ENCODE data around the gene PPP1R9B. TPM values are rescaled to one million over a fixed set of nuclear protein-coding genes. Genes with fewer than 3 reads are reported as not detected.

PPP1R9B gene
- total RNA-seq, 1 donor from 2014 or later: 63.5 TPM

DNA sequence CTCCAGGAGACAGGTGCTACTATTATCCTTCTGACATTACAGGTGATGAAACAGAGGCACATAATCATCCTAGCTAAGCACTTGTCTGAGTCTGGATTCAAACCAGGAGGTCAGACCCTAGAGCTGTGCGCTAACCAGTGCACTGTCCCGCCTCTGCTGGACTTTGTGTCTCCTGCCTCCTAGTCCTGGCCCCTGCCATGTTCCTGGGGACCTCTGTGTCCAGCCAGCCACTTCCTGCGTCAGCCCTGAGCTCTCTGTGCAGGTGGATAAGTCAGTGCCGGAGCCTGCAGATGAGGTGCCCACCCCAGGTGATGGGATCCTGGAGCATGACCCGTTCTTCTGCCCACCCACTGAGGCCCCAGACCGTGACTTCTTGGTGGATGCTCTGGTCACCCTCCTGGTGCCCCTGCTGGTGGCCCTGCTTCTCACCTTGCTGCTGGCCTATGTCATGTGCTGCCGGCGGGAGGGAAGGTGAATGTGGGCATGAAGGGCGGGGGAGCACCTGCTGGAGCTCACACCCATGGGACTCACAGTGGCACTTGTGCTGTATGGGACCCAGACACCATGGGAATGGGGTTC lies 19.5 kb upstream of the PPP1R9B start:
- H3K27me3 ChIP-seq: no peaks in the 10 kb centered on the region
- intact Hi-C loops (cut with DNase I): loop anchor here (1.0 to 2.0 kb wide), 3 partner anchors 28 to 127 kb away; no protein-coding TSS in a partner anchor

DNA sequence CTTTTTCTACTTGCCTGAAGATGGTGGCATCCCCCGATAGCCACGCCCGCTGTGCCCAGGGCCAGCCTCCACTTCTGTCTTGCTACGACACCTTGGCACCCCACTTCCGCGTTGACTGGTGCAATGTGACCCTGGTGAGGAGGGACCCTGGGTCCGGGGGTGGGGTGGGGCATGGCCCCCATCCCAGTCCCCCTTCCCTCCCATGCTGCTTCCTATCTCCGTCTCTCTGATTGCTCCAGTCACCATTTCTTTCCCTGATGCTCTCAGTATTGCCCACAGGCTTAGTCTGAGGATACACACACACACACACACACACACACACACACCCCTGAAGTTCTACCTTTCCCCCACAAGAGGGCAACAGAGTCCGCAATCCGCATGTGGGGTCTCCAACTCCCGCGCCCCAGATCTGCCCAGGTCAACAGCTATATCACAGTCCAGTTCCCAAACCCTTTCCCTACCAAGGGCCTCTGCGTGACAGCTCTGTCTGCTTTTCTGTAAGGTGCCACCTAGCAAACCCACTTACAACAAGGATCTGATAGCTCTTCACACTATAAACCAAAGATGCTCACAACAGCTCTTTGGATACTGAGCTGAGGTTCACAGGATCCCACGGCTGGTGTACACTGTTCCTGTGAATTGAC lies 18.8 kb upstream of the PPP1R9B start:
- Histone ChIP-seq H3K36me3 (peaks cover 13 to 19% of the 10 kb centered on the region in 2 donors), H3K27me3 (no peaks in the 10 kb centered on the region), H3K4me3 (peak overlapping the region in 1 of 2 donors; percentile 31), H3K9me3 (no peaks in the 10 kb centered on the region), H3K27ac (peak overlapping the region; percentile 97 to 99), H3K4me1 (peaks cover 21 to 43% of the 10 kb centered on the region in 2 donors)
- intact Hi-C loops (cut with DNase I): loop anchor here (1.0 to 2.0 kb wide), 3 partner anchors 29 to 128 kb away; no protein-coding TSS in a partner anchor
- DNase-seq (ENCODE audit: low spot score in 2 of 2): no peak
- TF ChIP-seq, protein P1, sequence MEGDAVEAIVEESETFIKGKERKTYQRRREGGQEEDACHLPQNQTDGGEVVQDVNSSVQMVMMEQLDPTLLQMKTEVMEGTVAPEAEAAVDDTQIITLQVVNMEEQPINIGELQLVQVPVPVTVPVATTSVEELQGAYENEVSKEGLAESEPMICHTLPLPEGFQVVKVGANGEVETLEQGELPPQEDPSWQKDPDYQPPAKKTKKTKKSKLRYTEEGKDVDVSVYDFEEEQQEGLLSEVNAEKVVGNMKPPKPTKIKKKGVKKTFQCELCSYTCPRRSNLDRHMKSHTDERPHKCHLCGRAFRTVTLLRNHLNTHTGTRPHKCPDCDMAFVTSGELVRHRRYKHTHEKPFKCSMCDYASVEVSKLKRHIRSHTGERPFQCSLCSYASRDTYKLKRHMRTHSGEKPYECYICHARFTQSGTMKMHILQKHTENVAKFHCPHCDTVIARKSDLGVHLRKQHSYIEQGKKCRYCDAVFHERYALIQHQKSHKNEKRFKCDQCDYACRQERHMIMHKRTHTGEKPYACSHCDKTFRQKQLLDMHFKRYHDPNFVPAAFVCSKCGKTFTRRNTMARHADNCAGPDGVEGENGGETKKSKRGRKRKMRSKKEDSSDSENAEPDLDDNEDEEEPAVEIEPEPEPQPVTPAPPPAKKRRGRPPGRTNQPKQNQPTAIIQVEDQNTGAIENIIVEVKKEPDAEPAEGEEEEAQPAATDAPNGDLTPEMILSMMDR (IDR thresholded peaks at IDR 0.05): peak; percentile 72 to 94 (median 75)

More for the DNA sequence above, 19.5 kb upstream of the PPP1R9B start:
- H3K27ac ChIP-seq: peak overlapping the region; percentile 97 to 99
- H3K36me3 ChIP-seq: peaks cover 13 to 19% of the 10 kb centered on the region in 2 donors
- TF ChIP-seq, protein P1 (IDR thresholded peaks at IDR 0.05): no peak
- H3K4me3 ChIP-seq: no peak overlapping the region
- peaks cover 18 to 43% of the 10 kb centered on the region in 2 donors for H3K4me1 ChIP-seq
- no peak for DNase-seq (ENCODE audit: low spot score in 2 of 2)
- no peaks in the 10 kb centered on the region for H3K9me3 ChIP-seq

DNA sequence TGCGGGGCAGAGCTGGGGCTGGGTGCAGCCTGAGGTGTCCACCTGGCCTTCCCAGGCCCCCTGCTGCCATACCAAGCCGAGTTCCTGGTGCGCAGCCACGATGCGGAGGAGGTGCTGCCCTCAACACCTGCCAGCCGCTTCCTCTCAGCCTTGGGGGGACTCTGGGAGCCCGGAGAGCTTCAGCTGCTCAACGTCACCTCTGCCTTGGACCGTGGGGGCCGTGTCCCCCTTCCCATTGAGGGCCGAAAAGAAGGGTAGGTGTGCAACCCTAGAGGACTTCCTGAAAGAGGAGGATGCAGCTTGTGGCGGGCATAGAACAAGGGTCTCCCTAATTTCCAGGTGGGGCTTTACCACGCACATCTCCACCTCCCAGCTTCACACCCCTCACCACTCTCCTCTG lies 17.8 kb upstream of the PPP1R9B start:
- no peak for DNase-seq (ENCODE audit: low spot score in 2 of 2)
- intact Hi-C loops (cut with DNase I): loop anchor here (2.0 kb wide), 1 partner anchor 128 kb away; no protein-coding TSS in a partner anchor

DNA sequence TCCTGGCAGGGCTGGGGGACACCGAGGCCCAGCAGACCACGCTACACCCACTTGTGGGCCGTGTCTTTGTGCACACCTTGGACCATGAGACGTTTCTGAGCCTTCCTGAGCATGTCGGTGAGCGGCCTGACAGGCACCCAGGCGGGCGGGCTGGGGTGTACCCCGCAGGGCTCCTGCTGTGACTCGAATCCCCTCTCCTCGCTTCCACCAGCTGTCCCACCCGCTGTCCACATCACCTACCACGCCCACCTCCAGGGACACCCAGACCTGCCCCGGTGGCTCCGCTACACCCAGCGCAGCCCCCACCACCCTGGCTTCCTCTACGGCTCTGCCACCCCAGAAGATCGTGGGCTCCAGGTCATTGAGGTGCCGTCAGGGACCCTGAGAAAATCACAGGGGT lies 16.9 kb upstream of the PPP1R9B start:
- Histone ChIP-seq H3K36me3 (peaks cover 13 to 19% of the 10 kb centered on the region in 2 donors), H3K9me3 (no peaks in the 10 kb centered on the region), H3K27ac (peak overlapping the region; percentile 97 to 99), H3K4me3 (peak overlapping the region in 1 of 2 donors; percentile 73), H3K4me1 (peaks cover 19 to 34% of the 10 kb centered on the region in 2 donors), H3K27me3 (no peaks in the 10 kb centered on the region)
- TF ChIP-seq, protein P1 (IDR thresholded peaks at IDR 0.05): no peak
- intact Hi-C loops (cut with DNase I): no loop called here
- no peak for DNase-seq (ENCODE audit: low spot score in 2 of 2)

More for the DNA sequence above, 17.8 kb upstream of the PPP1R9B start:
- H3K4me1 ChIP-seq: peaks cover 22 to 39% of the 10 kb centered on the region in 2 donors
- TF ChIP-seq, protein P1 (IDR thresholded peaks at IDR 0.05): no peak
- peaks cover 13 to 19% of the 10 kb centered on the region in 2 donors for H3K36me3 ChIP-seq
- no peaks in the 10 kb centered on the region for H3K27me3 ChIP-seq
- H3K9me3 ChIP-seq: no peaks in the 10 kb centered on the region
- H3K4me3 ChIP-seq: peak overlapping the region in 1 of 2 donors; percentile 73
- H3K27ac ChIP-seq: peak overlapping the region; percentile 97 to 99

DNA sequence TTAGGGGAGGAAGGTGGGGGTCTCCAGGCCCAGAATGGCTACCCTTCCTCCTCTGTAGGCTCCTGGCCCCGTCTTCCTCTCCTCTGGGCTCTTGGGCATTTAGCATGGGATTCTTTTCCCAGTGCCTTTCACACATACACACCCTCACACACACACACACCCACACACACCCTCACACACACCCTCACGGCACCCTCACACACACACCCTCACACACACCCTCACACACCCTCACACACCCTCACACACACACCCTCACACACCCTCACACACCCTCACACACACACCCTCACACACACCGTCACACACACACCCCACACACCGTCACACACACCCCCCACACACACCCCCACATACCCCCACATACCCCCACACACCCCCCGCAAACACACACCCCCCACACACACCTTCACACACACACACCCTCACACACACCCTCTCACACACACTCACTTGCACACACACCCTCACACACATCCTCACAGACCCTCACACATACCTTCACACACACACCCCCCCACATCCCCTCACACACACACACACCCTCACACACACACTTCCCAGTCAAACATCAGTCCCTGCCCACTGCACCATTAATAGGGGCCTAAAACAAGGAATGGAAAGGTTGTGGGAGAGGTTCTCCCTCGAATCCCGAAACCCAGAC lies 16.2 kb upstream of the PPP1R9B start:
- intact Hi-C loops (cut with DNase I): no loop called here
- DNase-seq (ENCODE audit: low spot score in 2 of 2): no peak
- Histone ChIP-seq H3K4me3 (peak overlapping the region; percentile 25 to 73), H3K36me3 (peaks cover 12 to 13% of the 10 kb centered on the region in 2 donors), H3K27me3 (no peaks in the 10 kb centered on the region), H3K27ac (peak overlapping the region; percentile 97 to 99), H3K9me3 (no peaks in the 10 kb centered on the region), H3K4me1 (peaks cover 19 to 40% of the 10 kb centered on the region in 2 donors)
- TF ChIP-seq, protein P1 (IDR thresholded peaks at IDR 0.05): no peak
